Stimulated activated CD4-positive, alpha-beta T cell treated with anti-CD3 and anti-CD28 coated beads, TNF-alpha, amount 100 ng/mL, for 4 hours (primary cell): Measurements from ENCODE around the gene HINT1.
A peak's percentile ranks its signal among the peaks of the same experiment; 100 is the strongest.
"Not testable (repeated sequence)": the region's sequence is repeated elsewhere in the genome, so short reads cannot be mapped to it uniquely, and the experiment has no call there.

ENCODE experiments used
- DNase-seq, 3 experiments: peaks; one replicate each; pipeline ENCODE4 v3.0.0-alpha.2; 2020; ENCODE audit warnings: low read depth in 3 of 3

The HINT1 gene

DNA sequence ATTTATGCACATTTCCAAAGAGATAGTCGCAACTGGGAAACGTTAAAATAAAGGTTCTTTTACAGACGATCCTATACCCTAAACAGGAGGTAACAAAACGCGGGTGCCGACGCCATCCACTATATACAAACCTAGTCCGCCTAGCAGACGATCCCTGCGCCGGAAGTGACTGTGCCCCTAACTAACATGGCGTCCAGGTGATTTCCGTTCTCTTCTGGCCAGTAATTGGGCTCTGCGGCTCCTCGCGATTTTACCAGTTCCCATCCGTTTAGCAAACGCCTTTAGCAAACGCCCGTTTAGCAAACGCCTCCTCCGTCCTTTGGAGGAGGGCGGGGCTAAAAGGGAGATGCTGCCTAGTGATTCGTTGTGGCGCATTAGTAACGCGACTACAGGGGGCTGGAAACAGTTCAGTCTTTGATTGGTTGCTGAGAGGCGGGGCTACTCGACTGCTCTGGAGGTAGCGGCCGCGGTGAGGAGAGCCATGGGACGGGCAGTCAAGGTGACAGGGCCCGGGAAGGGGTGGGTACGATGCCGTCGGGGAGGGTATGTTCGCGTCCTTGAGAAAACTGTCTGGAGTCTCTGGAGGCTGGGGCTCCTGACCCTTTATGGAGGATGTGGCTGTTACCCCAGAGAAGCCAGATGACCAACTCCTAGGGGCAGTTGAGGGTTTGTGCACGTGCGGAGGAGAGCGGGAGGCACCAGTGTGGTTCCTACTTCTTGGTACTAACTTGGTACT is 5.7 kb upstream of the HINT1 start, which contains the start of gene LYRM7:
TSS of gene LYRM7 (plus strand) at position 405 of the 736 bp plus-strand sequence. CDS start at position 482, 77 bp downstream.
- peak; percentile 72 to 94 (median 89) for DNase-seq

GRCh38 chr5:131169810-131170539 is 4.9 kb upstream of the HINT1 start:
- no peak for DNase-seq

DNA sequence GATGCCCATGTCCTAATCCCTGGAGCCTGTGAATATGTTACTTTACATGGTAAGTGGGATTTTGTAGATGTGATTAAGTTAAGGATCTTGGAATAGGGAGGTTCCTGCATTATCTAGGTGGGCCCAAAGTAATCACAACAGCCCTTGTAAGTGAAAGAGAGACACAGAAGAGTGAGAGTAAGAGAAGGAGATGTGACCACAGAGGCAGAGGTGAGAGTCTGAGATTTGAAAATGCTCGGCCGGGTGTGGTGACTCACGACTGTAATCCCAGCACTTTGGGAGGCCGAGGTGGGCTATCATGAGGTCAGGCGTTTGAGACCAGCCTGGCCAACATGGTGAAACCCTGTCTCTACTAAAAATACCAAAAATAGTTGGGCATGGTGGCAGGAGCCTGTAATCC is 2.6 kb upstream of the HINT1 start:
- DNase-seq = no peak

DNA sequence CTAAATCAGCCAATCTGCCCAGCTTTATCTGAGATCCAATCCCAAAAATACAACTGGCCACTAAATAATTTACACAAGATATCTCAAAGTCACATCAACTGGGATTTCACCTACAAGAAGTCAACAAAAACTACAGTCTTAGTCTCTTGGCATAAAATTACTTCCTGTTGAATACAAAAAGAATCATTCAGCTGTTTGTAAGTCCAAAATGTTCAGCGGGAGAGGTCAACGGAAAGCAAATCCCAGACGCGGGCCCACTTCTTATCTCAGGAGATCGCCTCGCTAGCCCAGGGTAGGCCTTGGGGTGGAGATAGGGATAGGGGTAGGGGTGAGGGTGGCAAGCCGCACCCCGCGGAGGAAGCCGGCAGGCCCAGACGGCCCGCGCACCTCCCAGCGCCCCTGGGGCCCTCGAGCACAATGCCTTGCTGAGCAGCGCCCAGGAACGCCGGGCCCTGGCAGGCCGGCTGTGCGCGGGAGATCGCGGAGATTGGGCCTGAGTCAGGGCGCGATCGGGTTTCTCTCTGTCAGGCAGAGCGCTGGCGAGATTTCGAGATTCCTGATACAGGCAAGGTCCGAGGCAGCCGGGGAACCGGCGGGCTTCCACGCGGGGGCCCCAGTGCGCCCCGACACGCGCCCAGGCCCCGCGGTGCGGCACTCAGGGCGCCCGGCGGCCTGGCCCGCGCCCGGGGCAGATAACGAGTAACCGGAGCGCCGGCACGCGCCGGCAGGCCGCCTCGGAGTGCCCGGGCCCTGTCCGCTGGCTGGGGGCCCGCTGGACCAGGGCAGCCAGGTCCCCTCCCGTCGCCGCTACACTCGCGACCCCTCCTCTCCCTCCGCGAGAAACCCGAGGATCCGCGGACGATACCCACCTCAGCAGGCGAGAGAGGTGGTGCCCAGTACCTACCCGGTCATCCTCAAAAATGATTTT is 601 bp downstream of the HINT1 start:
- DNase-seq = peak; percentile 50 to 55 (median 51)

GRCh38 chr5:131163276-131164119 is 1.6 kb downstream of the HINT1 start:
- DNase-seq = no peak

- DNase-seq = no peak
Observed at GRCh38 chr5:131160134-131160533, 4.9 kb downstream of the HINT1 start.

GRCh38 chr5:131156957-131157356 is 8.1 kb downstream of the HINT1 start:
- no peak for DNase-seq

DNA sequence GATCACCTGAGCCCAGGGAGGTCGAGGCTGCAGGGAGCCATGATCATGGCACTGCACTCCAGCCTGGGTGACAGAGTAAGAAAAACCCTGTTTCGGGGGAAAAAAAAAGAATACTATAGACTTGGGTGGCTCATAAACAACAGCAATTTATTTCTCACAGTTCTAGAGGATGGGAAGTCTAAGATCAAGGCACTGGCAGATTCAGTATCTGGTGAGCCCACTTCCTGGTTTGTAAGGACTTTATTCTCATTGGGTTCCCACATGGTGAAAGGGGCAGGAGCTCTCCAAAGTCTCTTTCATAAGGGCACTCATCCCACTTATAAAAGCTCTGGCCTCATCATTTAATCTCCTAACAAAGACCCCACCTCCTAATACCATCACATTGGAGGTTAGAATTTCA is 8.7 kb downstream of the HINT1 start:
- no peak for DNase-seq

GRCh38 chr5:131151216-131151615 is 13.8 kb downstream of the HINT1 start:
- DNase-seq = no peak

- DNase-seq = no peak
Observed at GRCh38 chr5:131150408-131150807, 14.6 kb downstream of the HINT1 start.

DNA sequence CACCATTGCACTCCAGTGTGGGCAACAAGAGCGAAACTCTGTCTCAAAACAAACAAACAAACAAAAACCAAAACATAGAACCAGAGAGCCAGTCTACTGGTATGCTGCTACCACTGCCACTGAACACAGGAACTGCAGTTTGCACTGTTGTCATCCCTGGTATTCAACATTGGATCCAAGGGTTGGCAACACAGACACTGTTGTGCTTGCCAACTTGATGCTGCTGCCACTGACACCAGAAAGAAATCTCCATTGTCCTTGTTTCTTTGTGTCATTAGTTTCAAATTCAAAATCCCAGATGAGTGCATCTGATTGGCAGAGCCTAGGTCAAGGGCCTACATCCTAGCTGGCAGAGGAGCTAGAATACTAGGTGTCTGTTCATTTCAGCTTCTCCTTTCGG is 16.2 kb downstream of the HINT1 start:
- DNase-seq = no peak

DNA sequence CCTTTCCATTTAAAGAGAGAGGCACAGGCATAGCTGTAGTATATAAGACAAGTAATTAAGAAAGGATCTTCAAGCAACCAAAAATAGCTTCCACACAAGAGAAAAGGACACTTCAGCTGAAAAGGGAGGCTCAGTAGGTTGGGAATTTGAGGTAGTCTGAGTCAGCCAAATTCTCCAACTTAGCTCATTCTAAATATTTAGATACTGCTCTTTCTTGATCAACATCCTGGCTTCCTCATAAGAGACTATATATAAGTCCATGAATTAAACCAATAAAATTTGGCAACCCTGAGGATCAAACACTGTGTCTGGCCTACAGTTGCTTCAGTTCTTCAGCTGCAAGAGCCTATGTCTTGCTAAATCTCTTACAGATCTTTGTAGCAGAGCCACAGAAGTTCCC is 17.8 kb downstream of the HINT1 start:
- no peak for DNase-seq

DNA sequence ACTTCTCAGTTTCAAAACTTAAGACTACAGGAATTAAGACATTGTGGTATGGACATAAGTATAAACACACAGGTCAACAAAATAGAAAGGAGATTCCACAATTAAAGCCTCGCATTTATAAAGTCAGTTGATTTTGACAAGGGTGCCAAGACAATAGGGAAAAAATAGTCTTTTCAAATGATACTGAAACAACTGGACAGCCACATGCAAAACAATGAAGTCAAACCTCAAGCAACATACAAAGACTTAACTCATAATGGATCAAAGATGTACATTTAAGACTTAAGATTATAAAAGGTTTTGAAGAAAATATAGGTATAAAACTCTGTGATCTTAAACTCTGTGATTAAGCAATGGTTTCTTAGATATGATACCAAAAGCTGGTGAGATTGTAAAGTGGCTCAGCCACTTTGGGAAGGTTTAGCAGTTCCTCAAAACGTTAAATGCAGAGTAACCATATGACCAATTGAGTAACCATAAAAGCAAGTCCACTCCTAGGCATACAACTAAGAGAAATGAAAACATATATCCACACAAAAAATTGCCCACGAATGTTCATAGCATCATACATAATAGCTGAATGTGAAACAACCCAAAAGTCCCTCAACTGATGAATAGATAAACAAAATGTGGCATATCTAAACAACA is 22.0 kb downstream of the HINT1 start:
- no peak for DNase-seq

DNA sequence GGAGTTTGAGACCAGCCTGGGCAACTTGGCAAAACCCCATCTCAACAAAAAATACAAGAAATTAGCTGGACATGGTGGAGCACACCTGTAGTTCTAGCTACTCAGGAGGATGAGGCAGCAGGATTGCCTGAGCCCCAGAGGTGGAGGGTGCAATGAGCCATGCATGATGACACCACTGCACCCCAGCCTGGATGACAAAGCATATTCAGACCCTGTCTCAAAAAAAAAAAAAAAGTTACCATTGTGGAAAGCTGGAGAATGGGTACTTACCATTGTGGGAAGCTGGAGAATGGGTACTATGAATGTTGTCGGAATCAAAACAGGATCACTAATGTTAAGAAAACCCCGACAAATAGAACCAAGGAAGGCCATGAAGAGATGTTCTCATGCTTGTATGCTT is 25.7 kb downstream of the HINT1 start:
- DNase-seq = no peak

DNA sequence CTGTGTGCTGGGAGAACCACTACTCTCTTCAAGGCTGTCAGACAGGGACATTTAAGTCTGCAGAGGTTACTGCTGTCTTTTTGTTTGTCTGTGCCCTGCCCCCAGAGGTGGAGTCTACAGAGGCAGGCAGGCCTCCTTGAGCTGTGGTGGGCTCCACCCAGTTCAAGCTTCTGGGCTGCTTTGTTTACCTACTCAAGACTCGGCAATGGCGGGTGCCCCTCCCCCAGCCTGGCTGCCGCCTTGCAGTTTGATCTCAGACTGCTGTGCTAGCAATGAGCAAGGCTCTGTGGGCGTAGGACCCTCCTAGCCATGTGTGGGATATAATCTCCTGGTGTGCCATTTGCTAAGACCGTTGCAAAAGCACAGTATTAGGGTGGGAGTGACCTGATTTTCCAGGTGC is 26.6 kb downstream of the HINT1 start:
- not testable (repeated sequence) for DNase-seq

DNA sequence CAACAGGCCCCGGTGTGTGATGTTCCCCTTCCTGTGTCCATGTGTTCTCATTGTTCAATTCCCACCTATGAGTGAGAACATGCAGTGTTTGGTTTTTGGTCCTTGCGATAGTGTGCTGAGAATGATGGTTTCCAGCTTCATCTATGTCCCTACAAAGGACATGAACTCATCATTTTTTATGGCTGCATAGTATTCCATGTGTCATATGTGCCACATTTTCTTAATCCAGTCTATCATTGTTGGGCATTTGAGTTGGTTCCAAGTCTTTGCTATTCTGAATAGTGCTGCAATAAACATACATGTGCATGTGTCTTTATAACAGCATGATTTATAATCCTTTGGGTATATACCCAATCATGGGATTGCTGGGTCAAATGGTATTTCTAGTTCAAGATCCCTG is 32.0 kb downstream of the HINT1 start:
- DNase-seq = not testable (repeated sequence)

DNA sequence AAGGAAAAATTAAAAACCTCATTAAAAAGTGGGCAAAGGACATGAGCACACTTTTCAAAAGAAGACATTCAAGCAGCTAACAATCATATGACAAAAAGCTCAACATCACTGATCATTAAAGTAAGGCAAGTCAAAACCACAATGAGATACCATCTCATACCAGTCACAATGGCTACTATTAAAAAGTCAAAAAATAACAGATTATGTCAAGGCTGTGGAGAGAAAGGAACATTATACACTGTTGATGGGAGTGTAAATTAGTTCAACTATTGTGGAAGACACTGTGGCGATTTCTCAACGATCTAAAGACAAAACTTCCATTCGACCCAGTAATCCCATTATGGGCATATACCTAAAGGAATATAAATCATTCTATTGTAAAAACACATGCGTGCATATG is 35.8 kb downstream of the HINT1 start:
- no peak for DNase-seq

- not testable (repeated sequence) for DNase-seq
Observed at GRCh38 chr5:131127244-131127643, 37.8 kb downstream of the HINT1 start.

DNA sequence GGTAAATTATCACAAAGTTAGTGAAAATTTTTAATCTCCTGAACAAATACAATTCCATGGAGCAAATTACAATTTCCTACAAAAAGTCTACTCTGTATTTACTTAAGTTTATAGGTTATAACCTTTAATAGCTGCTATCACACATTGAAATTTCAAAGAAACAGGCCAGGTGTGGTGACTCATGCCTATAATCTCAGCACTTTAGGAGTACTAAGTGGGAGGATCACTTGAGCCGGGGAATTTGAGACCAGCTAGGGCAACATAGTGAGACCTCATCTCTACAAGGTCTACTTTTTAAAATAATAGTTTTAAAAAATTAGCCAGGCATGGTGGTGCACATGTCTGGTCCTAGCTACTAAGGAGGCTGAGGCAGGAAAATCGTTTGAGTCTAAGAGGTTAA is 50.3 kb downstream of the HINT1 start:
- DNase-seq = no peak

- DNase-seq = no peak
Observed at GRCh38 chr5:131112424-131112823, 52.6 kb downstream of the HINT1 start.

GRCh38 chr5:131110256-131110594 is 54.8 kb downstream of the HINT1 start:
- DNase-seq = no peak
